Ovary (tissue), 3 donors: ENCODE results near the gene CADPS2.

ENCODE experiments used
- CTCF ChIP-seq, 3 donors: fragments of 450-650 bp in 2 of 3; fragments of 200-600 bp in 1 of 3; IDR thresholded peaks; one replicate each; pipeline versions ENCODE4 v1.5.1 to v1.8.0; 2016 to 2022; ENCODE audit warnings: antibody characterized with exemption in 3 of 3, mild to moderate bottlenecking in 1 of 3
- EP300 ChIP-seq: sonication (generic); formaldehyde crosslinking; IDR thresholded peaks from one replicate; pipeline ENCODE4 v1.6.1; 2017; ENCODE audit warnings: antibody characterized with exemption
- POLR2A ChIP-seq: fragments of 450-650 bp; IDR thresholded peaks from one replicate; pipeline ENCODE4 v1.6.1; 2017; ENCODE audit warnings: antibody characterized with exemption, mild to moderate bottlenecking, moderate library complexity
- donor health status: DM: no; HTN: no; CAD: no.

DNA sequence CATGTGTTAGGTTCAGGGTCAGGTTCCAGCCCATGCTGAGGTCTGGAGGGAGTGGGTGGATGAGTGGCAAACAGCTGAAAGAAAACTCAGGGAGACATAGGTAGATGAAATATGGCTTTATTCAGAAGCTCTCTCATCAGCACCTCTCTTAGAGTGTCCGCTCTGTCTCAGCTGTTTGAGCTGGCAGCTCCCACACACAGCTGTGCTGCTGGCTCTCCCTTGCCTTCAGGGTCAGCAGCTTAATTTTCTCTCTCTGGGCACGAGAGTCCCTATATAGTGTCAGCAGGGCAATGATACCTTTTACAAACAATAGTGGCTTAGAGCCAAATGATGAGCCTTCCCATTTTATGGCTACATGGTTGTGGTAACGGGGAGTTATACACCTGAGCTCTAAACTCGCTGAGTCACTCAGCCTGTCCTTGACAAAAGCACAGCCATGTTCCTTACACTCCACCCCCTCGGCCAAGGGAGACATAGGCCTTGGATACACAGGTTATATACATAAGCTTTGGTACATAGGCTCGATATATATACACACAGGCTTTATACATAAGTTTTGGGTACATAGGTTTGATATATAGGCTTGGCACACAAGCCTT, 197.8 kb downstream of the CADPS2 start:
- TF ChIP-seq POLR2A (no peak), EP300 (no peak), CTCF (IDR thresholded peaks at IDR 0.05) (no peak)
